ENCODE measurements around the gene CLRN2. TPM values are rescaled to one million over a fixed set of nuclear protein-coding genes. Genes with fewer than 3 reads are reported as not detected.

CLRN2 gene
- total RNA-seq, 1 experiment from 2014 or later, result not detected

GRCh38 chr4:17523662-17524061 is 8.7 kb downstream of the CLRN2 start:
- POLR2A ChIA-PET (ENCODE audit: unreplicated experiment), result no interaction called here
- H3K9me3 ChIP-seq (ENCODE audit: low read length), result no peaks in the 10 kb centered on the region

DNA sequence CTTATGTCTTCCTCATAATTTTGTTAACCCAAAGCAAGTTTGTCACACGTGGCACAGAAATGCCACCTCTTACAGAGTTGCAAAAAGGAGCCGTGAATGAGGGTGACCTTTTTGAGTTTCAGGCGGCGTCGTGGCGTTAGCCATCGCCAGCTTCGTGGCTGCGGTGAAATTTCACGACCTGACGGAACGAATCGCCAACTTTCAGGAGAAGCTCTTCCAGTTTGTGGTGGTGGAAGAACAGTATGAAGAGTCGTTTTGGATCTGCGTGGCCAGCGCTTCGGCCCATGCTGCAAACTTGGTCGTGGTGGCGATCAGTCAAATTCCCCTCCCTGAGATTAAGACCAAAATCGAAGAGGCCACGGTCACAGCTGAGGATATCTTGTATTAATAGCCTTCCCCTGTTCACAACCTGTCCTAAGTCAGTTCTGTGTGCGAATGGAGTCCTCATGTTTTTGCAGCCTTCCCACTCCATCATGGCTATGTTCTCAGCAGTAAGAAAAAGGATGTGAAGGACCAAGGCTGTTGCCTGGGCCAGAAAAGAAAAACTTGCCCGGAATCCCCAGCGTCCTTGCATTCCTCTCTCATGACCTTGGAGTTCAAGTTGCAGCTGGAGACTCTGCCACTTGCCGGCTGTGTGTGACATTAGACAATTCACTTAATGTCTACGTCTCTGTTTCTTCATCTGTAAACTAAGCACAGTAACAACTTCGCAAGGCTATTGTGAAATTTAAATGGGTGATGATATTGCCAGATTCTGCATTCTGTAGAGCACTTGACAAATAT is 11.9 kb downstream of the CLRN2 start:
- no peak overlapping the region for H3K27ac ChIP-seq (ENCODE audit: low read length)
- intact Hi-C loops (cut with micrococcal nuclease), result no loop called here
- no peaks in the 10 kb centered on the region for H3K4me1 ChIP-seq (ENCODE audit: insufficient read depth, low read length)
- H3K79me2 ChIP-seq (ENCODE audit: low read length), result no peaks in the 10 kb centered on the region
- ChIA-PET CTCF (no interaction called here), POLR2A (ENCODE audit: unreplicated experiment) (no interaction called here)
- TF ChIP-seq, protein P1, sequence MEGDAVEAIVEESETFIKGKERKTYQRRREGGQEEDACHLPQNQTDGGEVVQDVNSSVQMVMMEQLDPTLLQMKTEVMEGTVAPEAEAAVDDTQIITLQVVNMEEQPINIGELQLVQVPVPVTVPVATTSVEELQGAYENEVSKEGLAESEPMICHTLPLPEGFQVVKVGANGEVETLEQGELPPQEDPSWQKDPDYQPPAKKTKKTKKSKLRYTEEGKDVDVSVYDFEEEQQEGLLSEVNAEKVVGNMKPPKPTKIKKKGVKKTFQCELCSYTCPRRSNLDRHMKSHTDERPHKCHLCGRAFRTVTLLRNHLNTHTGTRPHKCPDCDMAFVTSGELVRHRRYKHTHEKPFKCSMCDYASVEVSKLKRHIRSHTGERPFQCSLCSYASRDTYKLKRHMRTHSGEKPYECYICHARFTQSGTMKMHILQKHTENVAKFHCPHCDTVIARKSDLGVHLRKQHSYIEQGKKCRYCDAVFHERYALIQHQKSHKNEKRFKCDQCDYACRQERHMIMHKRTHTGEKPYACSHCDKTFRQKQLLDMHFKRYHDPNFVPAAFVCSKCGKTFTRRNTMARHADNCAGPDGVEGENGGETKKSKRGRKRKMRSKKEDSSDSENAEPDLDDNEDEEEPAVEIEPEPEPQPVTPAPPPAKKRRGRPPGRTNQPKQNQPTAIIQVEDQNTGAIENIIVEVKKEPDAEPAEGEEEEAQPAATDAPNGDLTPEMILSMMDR (conservative IDR thresholded peaks at IDR 0.05; ENCODE audit: low read depth, low read length), result no peak
- ATAC-seq, result no peak
- no peak overlapping the region for H3K4me3 ChIP-seq (ENCODE audit: low read length)
- H3K9me2 ChIP-seq (replicated peaks; ENCODE audit: low read length), result no peaks in the 10 kb centered on the region
- H3K36me3 ChIP-seq (ENCODE audit: low read depth, low read length), result no peaks in the 10 kb centered on the region
- H3F3A ChIP-seq (ENCODE audit: low read length, unreplicated experiment), result no peaks in the 10 kb centered on the region
- BruUV-seq (replicated peaks), result no TSS peak
- H3K9me3 ChIP-seq (ENCODE audit: low read length), result no peaks in the 10 kb centered on the region
- no peak overlapping the region for H3K9ac ChIP-seq (ENCODE audit: low read length)
- no peaks in the 10 kb centered on the region for H3K27me3 ChIP-seq (ENCODE audit: low read length)
- no peak for DNase-seq
- no peak overlapping the region for H2AFZ ChIP-seq (ENCODE audit: low read length)
- no peaks in the 10 kb centered on the region for H4K20me1 ChIP-seq (ENCODE audit: low read length)
- no peak overlapping the region for H3K4me2 ChIP-seq (ENCODE audit: low read length)

More at GRCh38 chr4:17523662-17524061, 8.7 kb downstream of the CLRN2 start:
- peaks cover 9% of the 10 kb centered on the region; the same call in 1 of the 2 replicates for H3K27me3 ChIP-seq (ENCODE audit: low read length)
- no peaks in the 10 kb centered on the region for H3K4me1 ChIP-seq (ENCODE audit: insufficient read depth, low read length)
- H3K9ac ChIP-seq (ENCODE audit: low read length), result no peak overlapping the region
- no peaks in the 10 kb centered on the region for H3K79me2 ChIP-seq (ENCODE audit: low read length)
- H2AFZ ChIP-seq (ENCODE audit: low read length), result no peak overlapping the region
- no TSS peak for BruUV-seq (replicated peaks)
- CTCF ChIA-PET, result no interaction called here
- H4K20me1 ChIP-seq (ENCODE audit: low read length), result no peaks in the 10 kb centered on the region
- no peak for ATAC-seq
- intact Hi-C loops (cut with micrococcal nuclease), result no loop called here
- no peak for DNase-seq
- no peaks in the 10 kb centered on the region for H3F3A ChIP-seq (ENCODE audit: low read length, unreplicated experiment)
- no peak for TF ChIP-seq EZH2 (IDR thresholded peaks at IDR 0.05; ENCODE audit: low read length, unreplicated experiment)
- H3K4me3 ChIP-seq (ENCODE audit: low read length), result no peak overlapping the region
- H3K9me2 ChIP-seq (replicated peaks; ENCODE audit: low read length), result no peaks in the 10 kb centered on the region
- no peak overlapping the region for H3K4me2 ChIP-seq (ENCODE audit: low read length)
- no peaks in the 10 kb centered on the region for H3K36me3 ChIP-seq (ENCODE audit: low read depth, low read length)
- H3K27ac ChIP-seq (ENCODE audit: low read length), result no peak overlapping the region

DNA sequence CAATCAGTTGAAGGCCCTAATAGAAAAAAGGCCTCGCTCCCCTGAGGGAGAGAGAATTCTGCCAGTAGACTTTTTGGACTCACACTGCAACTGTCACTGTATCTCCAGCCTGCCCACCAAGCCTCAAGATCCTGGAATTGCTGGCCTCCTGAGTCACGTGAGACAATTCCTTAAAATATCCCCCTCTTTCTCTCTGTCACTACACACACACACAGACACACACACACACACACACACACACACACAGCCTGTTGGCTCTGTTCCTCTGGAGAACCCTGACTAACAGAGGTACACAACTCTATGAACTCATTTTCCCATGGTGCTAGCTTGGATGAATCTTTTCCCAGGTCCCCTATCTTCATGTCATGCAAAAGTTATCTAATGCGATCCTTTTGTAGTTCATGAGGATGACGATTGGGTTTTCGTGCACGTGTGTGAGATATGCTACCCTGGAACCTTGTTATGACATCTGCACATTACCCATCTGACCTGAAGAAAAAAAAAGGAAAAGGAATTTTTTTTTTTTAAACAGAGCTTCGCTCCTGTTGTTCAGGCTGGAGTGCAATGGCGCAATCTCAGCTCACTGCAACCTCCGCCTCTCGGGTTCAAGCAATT is 13.7 kb downstream of the CLRN2 start:
- ChIA-PET POLR2A (ENCODE audit: unreplicated experiment) (no interaction called here), CTCF (no interaction called here)
- intact Hi-C loops (cut with micrococcal nuclease), result no loop called here
- H3K4me3 ChIP-seq (ENCODE audit: low read length), result no peak overlapping the region
- ATAC-seq, result no peak
- no peaks in the 10 kb centered on the region for H3F3A ChIP-seq (ENCODE audit: low read length, unreplicated experiment)
- H3K36me3 ChIP-seq (ENCODE audit: low read depth, low read length), result no peaks in the 10 kb centered on the region
- H3K9me3 ChIP-seq (ENCODE audit: low read length), result no peaks in the 10 kb centered on the region
- H3K9ac ChIP-seq (ENCODE audit: low read length), result no peak overlapping the region
- H3K4me1 ChIP-seq (ENCODE audit: insufficient read depth, low read length), result no peaks in the 10 kb centered on the region
- BruUV-seq (replicated peaks), result no TSS peak
- no peaks in the 10 kb centered on the region for H3K79me2 ChIP-seq (ENCODE audit: low read length)
- H3K27me3 ChIP-seq (ENCODE audit: low read length), result no peaks in the 10 kb centered on the region
- TF ChIP-seq EZH2 (IDR thresholded peaks at IDR 0.05; ENCODE audit: low read length, unreplicated experiment) (no peak), EZH2phosphoT487 (IDR thresholded peaks at IDR 0.05; ENCODE audit: borderline replicate concordance, low read length) (no peak)
- TF ChIP-seq, protein P1 (conservative IDR thresholded peaks at IDR 0.05; ENCODE audit: low read depth, low read length), result no peak
- H4K20me1 ChIP-seq (ENCODE audit: low read length), result no peaks in the 10 kb centered on the region
- H3K9me2 ChIP-seq (replicated peaks; ENCODE audit: low read length), result no peaks in the 10 kb centered on the region
- H2AFZ ChIP-seq (ENCODE audit: low read length), result no peak overlapping the region
- no peak overlapping the region for H3K27ac ChIP-seq (ENCODE audit: low read length)
- H3K4me2 ChIP-seq (ENCODE audit: low read length), result no peak overlapping the region
- no peak for DNase-seq
